Spinal cord (tissue), 10 donors: ENCODE results near the gene ANP32E. TPM values are rescaled to one million over a fixed set of nuclear protein-coding genes. Genes with fewer than 3 reads are reported as not detected.
A peak's percentile ranks its signal among the peaks of the same experiment; 100 is the strongest.

Source experiments
- DNase-seq, 6 donors: peaks; one replicate each; pipeline versions ENCODE4 v3.0.0 to v3.0.0-alpha.2; 2013 to 2015; ENCODE audit warnings: low spot score in 6 of 6, low read depth in 4 of 6
- H3K27ac ChIP-seq: one replicate; pipeline ENCODE4 v1.5.1; 2013; ENCODE audit warnings: low read depth, low read length, control low read depth
- H3K27me3 ChIP-seq: one replicate; pipeline ENCODE4 v1.6.1; 2013; ENCODE audit warnings: low read length; ENCODE audit not compliant: control insufficient read depth, insufficient read depth
- H3K36me3 ChIP-seq: one replicate; pipeline ENCODE4 v1.6.1; 2013; ENCODE audit warnings: low read length; ENCODE audit not compliant: control insufficient read depth, insufficient read depth
- H3K4me1 ChIP-seq: one replicate; pipeline ENCODE4 v1.6.1; 2013; ENCODE audit warnings: low read length; ENCODE audit not compliant: control insufficient read depth, insufficient read depth
- H3K4me3 ChIP-seq: one replicate; pipeline ENCODE4 v1.5.1; 2013; ENCODE audit warnings: low read depth, low read length, control low read depth
- H3K9me3 ChIP-seq: one replicate; pipeline ENCODE4 v1.6.1; 2013; ENCODE audit warnings: low read length; ENCODE audit not compliant: control insufficient read depth, insufficient read depth
- WGBS: methylation state at CpG from one replicate; pipeline ENCODE4 v1.1.5; 2013; ENCODE audit warnings: missing lambda C conversion rate; ENCODE audit not compliant: insufficient coverage; 5-methylcytosine and 5-hydroxymethylcytosine counted together
- long read RNA-seq, 4 donors: transcript quantifications; one replicate each; lab custom pipeline, GENCODE V29; 2026
- polyA plus RNA-seq, 2 donors: library from polyadenylated mRNA; unstranded; fragments of 120-200 nt; gene quantifications; one replicate each; pipeline ENCODE4 v1.2.1, GENCODE V29; 2013; ENCODE audit not compliant: insufficient read length in 2 of 2
- total RNA-seq, 2 donors: library from RNA; depleted of rRNA in 1 of 2; stranded (reverse); fragments of 120-200 nt in 1 of 2; fragments of >200 nt in 1 of 2; gene quantifications; one replicate each; pipeline versions ENCODE4 v1.2.3 to v1.2.4, GENCODE V29; 2013 to 2014
- donor health status: healthy.

The ANP32E gene
- total RNA-seq (10 to 100 TPM; 29.4 to 42.8 TPM), polyA plus RNA-seq (10 to 100 TPM; 47.5 to 67.8 TPM)
- long read RNA-seq, donor 1, transcript ANP32E-208 (7 exons, 3,451 nt), result major isoform, 11 of 24 reads
- long read RNA-seq, donor 1, partial matches to known transcripts, result 13 of 24 reads
- long read RNA-seq, donor 1, other reads (novel, unspliced or antisense), result 0 of 24 reads
- long read RNA-seq, donor 2, transcript ANP32E-208 (7 exons, 3,451 nt), result major isoform, 10 of 136 reads
- long read RNA-seq, donor 2, partial matches to known transcripts, result 73 of 136 reads
- long read RNA-seq, donor 2, other reads (novel, unspliced or antisense), result 53 of 136 reads
- long read RNA-seq, donor 3, transcript ANP32E-208 (7 exons, 3,451 nt), result major isoform, 13 of 20 reads
- long read RNA-seq, donor 3, partial matches to known transcripts, result 6 of 20 reads
- long read RNA-seq, donor 3, other reads (novel, unspliced or antisense), result 0 of 20 reads
- long read RNA-seq, donor 4, transcript ANP32E-208 (7 exons, 3,451 nt), result major isoform, 17 of 91 reads
- long read RNA-seq, donor 4, partial matches to known transcripts, result 73 of 91 reads
- long read RNA-seq, donor 4, other reads (novel, unspliced or antisense), result 0 of 91 reads

DNA sequence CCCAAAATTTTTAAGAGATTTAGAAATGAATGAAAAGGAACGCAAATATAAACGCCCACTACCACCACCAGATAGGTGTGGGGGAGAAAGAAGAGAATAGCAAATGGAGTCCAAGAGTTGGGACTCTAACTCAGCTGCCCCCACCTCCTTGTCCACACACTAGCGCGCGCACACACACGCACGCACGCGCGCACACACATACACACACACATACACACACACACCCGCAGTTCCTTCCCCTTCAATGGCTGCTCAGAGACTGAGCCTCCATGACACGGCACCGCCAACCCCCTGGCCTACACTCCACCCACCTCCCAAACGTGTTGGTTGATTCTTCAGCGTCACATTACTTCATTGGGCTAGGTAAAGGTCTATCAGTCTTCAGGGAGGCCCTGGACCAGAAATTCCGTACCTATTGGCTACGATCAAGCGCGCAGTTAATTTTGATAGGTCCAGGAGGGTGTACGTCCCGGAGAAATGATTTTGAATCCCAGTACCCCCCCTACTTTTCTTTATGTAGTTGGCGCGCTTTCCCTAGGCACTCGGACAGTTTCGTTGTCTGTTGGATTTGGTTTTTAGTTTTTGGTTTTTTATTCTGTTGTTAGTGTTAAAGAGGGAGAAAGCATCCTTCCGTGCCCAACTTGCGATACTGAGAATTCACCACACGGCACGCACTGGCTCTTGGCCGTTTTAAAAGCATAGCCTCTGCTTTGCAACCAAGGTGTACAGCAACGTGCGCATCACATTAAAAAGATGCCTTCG lies at the start of gene ANP32E:
Gene ANP32E (minus strand): TSS at position 261 of the 762 bp plus-strand sequence. CDS start 326 bp downstream, outside the sequence.
- no peaks in the 10 kb centered on the region for H3K27me3 ChIP-seq
- peaks cover 11% of the 10 kb centered on the region for H3K4me1 ChIP-seq
- peak; percentile 90 to 99 (median 94) for DNase-seq
- H3K9me3 ChIP-seq, result no peaks in the 10 kb centered on the region
- WGBS, result under 1% methylated on average over 14 of the region's 33 CpGs
- H3K27ac ChIP-seq, result peak within 1 kb of the TSS; percentile 97
- peaks cover 2% of the 10 kb centered on the region for H3K36me3 ChIP-seq
- peak within 1 kb of the TSS; percentile 95 for H3K4me3 ChIP-seq

DNA sequence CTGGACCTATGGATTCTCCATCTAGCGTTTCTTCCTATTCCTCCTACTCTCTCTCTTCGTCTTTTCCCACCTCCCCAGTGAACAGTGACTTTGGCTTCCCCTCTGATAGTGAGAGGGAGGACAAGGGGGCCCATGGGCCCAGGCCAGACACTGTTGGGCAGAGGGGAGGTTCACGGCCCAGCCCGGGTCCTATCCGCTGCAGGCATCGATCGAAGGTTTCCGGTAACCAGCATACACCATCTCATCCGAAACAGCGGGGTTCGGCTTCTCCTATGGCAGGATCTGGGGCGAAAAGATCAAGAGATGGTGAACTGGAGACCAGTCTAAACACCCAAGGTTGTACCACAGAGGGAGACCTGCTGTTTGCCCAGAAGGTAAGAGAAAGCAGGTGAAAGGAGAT lies 47.3 kb upstream of the ANP32E start:
- 88% methylated on average over 4 of the region's 12 CpGs for WGBS
- H3K4me3 ChIP-seq, result peak overlapping the region; percentile 84
- H3K27me3 ChIP-seq, result no peaks in the 10 kb centered on the region
- no peak for DNase-seq
- H3K36me3 ChIP-seq, result peaks cover 15% of the 10 kb centered on the region
- H3K9me3 ChIP-seq, result no peaks in the 10 kb centered on the region
- H3K27ac ChIP-seq, result no peak overlapping the region
- peaks cover 20% of the 10 kb centered on the region for H3K4me1 ChIP-seq

DNA sequence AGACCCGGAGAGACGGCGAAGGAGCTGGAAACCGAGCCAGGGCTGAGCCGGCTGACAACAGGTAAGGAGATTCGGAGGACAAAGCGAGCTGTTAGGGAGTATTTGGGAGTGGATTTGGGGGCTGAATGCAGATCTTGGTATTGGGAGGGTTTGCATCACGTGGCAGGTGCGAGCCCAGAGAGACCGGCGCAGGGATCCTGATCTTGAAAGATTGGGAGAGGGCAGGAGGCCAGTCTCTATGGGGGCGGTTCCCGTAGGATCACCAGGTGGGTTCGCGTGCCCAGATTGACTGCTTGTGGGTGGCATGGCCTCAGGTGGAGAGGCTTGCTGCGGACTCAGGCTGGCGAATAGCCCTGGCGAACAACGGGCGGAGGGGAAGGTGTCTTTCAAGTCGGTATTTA lies 46.6 kb upstream of the ANP32E start:
- Histone ChIP-seq H3K36me3 (peaks cover 15% of the 10 kb centered on the region), H3K4me1 (peaks cover 20% of the 10 kb centered on the region), H3K27me3 (no peaks in the 10 kb centered on the region), H3K27ac (peak overlapping the region; percentile 73), H3K9me3 (no peaks in the 10 kb centered on the region), H3K4me3 (peak overlapping the region; percentile 84)
- DNase-seq, result peak in 1 of 6 donors; percentile 49
- under 1% methylated on average over 21 of the region's 21 CpGs for WGBS

GRCh38 chr1:150281758-150282557 lies 46.0 kb upstream of the ANP32E start, which contains the start of gene CIART:
TSS of gene CIART (plus strand) at chr1:150282554. CDS start at chr1:150283268, 714 bp downstream.
- H3K4me3 ChIP-seq, result peak within 1 kb of the TSS; percentile 84
- H3K9me3 ChIP-seq, result no peaks in the 10 kb centered on the region
- H3K27me3 ChIP-seq, result no peaks in the 10 kb centered on the region
- peaks cover 11% of the 10 kb centered on the region for H3K36me3 ChIP-seq
- H3K27ac ChIP-seq, result peak within 1 kb of the TSS; percentile 83
- H3K4me1 ChIP-seq, result peaks cover 20% of the 10 kb centered on the region
- WGBS, result under 1% methylated on average over 32 of the region's 46 CpGs
- DNase-seq, result peak; percentile 90 to 99 (median 95)

DNA sequence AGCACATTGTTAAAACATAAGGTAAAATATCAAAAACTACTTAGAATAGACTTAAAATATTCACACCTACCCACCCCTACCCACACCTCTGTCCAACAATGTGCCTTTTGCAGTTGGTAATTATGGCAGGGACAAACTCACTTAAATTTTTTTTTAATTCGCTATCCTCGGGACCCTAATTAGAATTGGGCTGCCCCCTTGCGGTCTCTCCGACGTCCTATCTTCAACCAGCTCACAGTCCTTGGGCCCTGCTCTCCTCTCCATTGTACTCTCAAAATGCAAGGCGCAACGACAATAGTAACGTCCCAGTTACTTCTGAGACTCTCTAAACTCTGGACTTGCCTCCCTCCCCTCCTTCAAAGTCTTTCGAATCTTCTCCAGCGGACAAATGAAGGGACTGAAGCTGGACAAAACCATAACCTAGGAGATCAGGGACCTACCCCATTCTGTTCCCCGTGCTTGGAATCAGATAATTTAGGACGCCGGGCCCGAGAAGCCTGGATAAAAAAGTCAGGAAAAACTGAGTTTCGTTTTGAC lies 45.4 kb upstream of the ANP32E start:
- WGBS, result 0% methylated on average over 15 of the region's 15 CpGs
- H3K4me3 ChIP-seq, result peak overlapping the region; percentile 84

GRCh38 chr1:150280138-150280707 lies 44.3 kb upstream of the ANP32E start:
- Histone ChIP-seq H3K4me1 (peaks cover 20% of the 10 kb centered on the region), H3K9me3 (no peaks in the 10 kb centered on the region), H3K27ac (no peak overlapping the region), H3K36me3 (peaks cover 2% of the 10 kb centered on the region), H3K4me3 (no peak overlapping the region), H3K27me3 (no peaks in the 10 kb centered on the region)
- no peak for DNase-seq
- 55% methylated on average over 5 of the region's 6 CpGs for WGBS

More for the DNA sequence above, 45.4 kb upstream of the ANP32E start:
- peak in 3 of 6 donors; percentile 38 to 89 (median 86) for DNase-seq
- peaks cover 20% of the 10 kb centered on the region for H3K4me1 ChIP-seq
- H3K36me3 ChIP-seq, result peaks cover 6% of the 10 kb centered on the region
- no peaks in the 10 kb centered on the region for H3K9me3 ChIP-seq
- H3K27ac ChIP-seq, result peak overlapping the region; percentile 83
- no peaks in the 10 kb centered on the region for H3K27me3 ChIP-seq

DNA sequence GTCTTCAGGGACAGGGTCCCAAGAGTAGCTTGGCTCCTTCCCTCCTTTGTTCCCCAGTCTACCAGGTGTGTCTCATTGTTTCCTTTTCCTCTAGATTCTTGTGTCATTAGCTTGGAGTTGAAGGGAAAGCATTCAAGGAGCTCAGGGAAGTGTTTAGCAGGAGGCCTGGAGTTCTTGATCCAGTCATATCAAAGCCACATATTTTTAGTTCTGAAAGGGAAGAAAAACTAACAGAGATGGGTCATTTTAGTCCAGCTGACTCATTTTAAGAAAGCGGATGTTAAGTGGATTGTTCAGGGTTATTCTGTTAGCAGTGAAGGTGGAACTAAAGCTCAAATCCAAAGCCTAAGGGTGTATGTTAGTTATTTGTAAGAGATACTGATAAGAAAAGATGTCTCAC lies 37.4 kb upstream of the ANP32E start:
- DNase-seq, result no peak
- no peaks in the 10 kb centered on the region for H3K36me3 ChIP-seq
- no CpG with 5 or more reads among the region's 1 CpG for WGBS
- no peaks in the 10 kb centered on the region for H3K27me3 ChIP-seq
- peak overlapping the region; percentile 88 for H3K27ac ChIP-seq
- H3K4me3 ChIP-seq, result peak overlapping the region; percentile 39
- H3K4me1 ChIP-seq, result peaks cover 5% of the 10 kb centered on the region
- H3K9me3 ChIP-seq, result no peaks in the 10 kb centered on the region

DNA sequence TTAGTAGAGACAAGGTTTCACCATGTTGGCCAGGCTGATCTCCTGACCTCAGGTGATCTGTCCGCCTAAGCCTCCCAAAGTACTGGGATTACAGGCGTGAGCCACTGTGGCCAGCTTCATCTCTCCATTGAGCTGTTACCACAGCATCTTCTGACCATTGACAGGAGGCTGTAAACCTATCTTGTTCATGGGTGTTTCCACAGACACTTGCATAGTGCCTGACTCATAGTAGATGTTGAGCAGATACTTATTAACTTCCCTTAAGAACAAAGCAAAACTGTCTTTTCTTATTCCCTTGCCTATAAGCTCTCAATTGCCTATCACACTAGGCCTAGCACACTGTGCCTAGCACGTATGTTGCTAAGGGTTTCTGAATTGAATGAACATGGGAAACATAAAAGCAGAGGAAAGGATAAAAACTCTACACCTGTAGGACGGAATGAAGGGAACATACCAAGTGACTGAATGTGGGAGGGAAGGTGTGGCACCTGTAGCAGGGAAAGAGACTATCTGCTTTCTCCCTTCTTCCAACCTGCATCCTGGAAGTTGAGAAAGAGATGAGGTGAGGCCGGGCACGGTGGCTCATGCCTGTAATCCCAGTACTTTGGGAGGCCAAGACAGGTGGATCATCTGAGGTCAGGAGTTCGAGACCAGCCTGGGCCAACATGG lies 35.5 kb upstream of the ANP32E start:
- peaks cover 19% of the 10 kb centered on the region for H3K4me1 ChIP-seq
- H3K4me3 ChIP-seq, result no peak overlapping the region
- peaks cover 15% of the 10 kb centered on the region for H3K36me3 ChIP-seq
- H3K27me3 ChIP-seq, result no peaks in the 10 kb centered on the region
- H3K27ac ChIP-seq, result peak overlapping the region; percentile 88
- no peaks in the 10 kb centered on the region for H3K9me3 ChIP-seq
- WGBS, result 95% methylated on average over 3 of the region's 7 CpGs
- DNase-seq, result no peak
